Measurements from ENCODE around the gene PTPRJ.

The PTPRJ gene

GRCh38 chr11:48036011-48036410 lies 55.7 kb downstream of the PTPRJ start:
- DNase-seq (ENCODE audit: insufficient read length, low spot score) (no peak), FAIRE-seq (no peak)
- no peak for TF ChIP-seq CTCF (IDR thresholded peaks at IDR 0.05; ENCODE audit: insufficient read depth, missing control alignments)

GRCh38 chr11:48036466-48036865 lies 56.1 kb downstream of the PTPRJ start:
- no peak for FAIRE-seq
- no peak for DNase-seq (ENCODE audit: insufficient read length, low spot score)

GRCh38 chr11:48037709-48038468 lies 57.5 kb downstream of the PTPRJ start:
- DNase-seq (ENCODE audit: insufficient read length, low spot score) (no peak), FAIRE-seq (no peak)
- no peak for TF ChIP-seq CTCF (IDR thresholded peaks at IDR 0.05; ENCODE audit: insufficient read depth, missing control alignments)

More at GRCh38 chr11:48036466-48036865, 56.1 kb downstream of the PTPRJ start:
- TF ChIP-seq CTCF (IDR thresholded peaks at IDR 0.05; ENCODE audit: insufficient read depth, missing control alignments): no peak

GRCh38 chr11:48040830-48041444 lies 60.6 kb downstream of the PTPRJ start:
- FAIRE-seq (no peak), DNase-seq (ENCODE audit: insufficient read length, low spot score) (no peak)
- no peak for TF ChIP-seq CTCF (IDR thresholded peaks at IDR 0.05; ENCODE audit: insufficient read depth, missing control alignments)

- FAIRE-seq: no peak
Observed at GRCh38 chr11:48041877-48042695, 61.7 kb downstream of the PTPRJ start.

More at GRCh38 chr11:48041877-48042695, 61.7 kb downstream of the PTPRJ start:
- TF ChIP-seq CTCF (IDR thresholded peaks at IDR 0.05; ENCODE audit: insufficient read depth, missing control alignments): no peak
- DNase-seq (ENCODE audit: insufficient read length, low spot score): no peak
